Metanephros (tissue), 1 donor: ENCODE data around the gene CHMP1A. TPM values are rescaled to one million over a fixed set of nuclear protein-coding genes. Genes with fewer than 3 reads are reported as not detected.

Source experiments
- total RNA-seq: library from RNA; depleted of rRNA; stranded (reverse); fragments of >200 nt; gene quantifications from one replicate; pipeline ENCODE4 v1.2.3, GENCODE V29; 2014

The CHMP1A gene
- total RNA-seq, result 58.0 TPM

DNA sequence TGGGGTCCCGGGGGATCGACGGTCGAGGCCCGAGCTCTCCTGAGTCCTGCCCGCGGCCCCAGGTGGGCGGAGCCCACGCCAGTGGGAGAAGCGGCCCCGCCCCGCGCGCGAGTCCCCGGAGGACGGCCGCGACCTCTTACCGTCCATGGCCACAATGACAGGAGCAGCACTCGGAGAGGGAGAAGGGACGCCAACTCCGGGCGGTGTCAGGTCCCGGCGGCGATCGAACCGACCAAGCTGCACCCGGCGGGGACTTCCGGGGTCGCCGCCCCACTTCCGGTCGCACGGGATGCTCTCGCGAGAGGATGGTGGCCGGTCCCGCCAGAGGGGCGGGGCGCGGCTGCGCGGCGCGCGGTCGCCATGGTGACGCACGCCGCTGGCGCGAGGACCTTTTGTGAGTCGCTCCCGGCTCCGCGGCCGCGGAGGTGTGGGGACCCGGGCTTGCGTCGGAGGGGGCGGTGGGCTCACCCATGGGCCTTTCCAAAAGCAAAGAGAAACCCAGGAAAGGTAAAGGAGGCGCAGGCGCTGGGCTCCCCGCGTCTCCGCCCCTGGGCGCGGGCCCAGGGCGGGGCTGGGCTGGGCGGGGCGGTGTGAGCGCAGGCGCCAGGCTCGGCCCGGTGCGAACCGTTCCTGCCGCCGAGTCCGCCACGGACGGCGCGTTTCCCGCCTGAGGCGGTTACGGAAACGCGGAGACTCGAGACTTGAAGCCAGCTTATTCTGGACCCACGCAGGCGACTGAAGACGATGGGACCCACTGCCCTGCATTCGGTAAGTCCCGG, at the start of gene CHMP1A, which contains the start of gene SPATA33:
CHMP1A (minus strand) TSS at position 267 of the 779 bp plus-strand sequence; CDS start at position 147, 120 bp downstream.
SPATA33 (plus strand) TSS at position 395 of the 779 bp plus-strand sequence; CDS start at position 471, 76 bp downstream.

DNA sequence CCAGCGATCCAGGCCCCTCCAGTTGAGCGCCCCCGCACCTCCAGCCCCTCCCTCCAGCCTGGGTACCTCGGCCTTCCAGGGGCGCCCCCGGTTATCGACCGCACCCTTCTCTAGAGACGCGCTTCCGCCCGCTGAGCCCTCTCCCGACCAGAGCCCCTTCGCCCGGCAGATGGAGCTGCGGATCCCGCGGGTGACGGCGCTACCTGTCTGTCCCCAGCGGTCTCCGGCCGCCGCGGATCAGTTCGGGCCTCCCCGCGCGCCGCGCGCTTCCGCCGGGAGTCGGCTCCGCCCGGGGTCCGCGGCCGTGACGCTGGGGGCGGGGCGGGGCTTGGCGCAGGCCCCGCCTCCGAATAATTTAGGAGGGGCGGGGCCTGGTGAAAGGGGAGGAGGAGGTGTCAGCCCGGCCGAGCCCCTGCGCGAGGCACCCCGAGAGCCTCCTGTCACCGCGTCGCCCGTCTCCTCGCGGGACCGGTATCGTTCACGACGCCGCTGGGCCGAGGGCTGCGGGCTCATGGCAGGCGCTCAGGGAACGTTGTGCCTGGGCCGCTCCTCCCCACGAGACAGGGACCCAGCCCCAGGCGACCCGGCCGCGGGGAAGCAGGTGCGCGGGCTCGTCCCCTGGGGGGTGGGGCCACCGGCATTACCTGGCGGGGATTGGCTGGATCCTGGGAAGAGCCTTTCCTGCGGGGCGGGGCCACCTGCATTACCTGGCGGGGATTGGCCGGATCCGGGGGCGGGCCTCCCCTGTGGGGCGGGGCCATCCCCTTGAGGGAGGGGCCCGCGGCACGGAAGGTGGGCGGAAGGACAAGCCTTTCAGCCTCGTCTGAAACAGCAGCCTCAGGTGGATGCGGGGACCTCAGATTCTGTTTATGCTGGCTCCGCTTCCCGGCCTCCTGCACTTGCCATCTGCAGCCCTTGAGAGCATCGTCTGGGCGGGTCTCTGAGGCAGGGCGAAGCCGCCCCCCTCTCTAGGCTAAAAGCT, 44.2 kb upstream of the CHMP1A start, which contains the start of gene SPATA2L:
SPATA2L (minus strand) TSS at position 281 of the 982 bp plus-strand sequence. CDS start 473 bp downstream, outside the sequence.

DNA sequence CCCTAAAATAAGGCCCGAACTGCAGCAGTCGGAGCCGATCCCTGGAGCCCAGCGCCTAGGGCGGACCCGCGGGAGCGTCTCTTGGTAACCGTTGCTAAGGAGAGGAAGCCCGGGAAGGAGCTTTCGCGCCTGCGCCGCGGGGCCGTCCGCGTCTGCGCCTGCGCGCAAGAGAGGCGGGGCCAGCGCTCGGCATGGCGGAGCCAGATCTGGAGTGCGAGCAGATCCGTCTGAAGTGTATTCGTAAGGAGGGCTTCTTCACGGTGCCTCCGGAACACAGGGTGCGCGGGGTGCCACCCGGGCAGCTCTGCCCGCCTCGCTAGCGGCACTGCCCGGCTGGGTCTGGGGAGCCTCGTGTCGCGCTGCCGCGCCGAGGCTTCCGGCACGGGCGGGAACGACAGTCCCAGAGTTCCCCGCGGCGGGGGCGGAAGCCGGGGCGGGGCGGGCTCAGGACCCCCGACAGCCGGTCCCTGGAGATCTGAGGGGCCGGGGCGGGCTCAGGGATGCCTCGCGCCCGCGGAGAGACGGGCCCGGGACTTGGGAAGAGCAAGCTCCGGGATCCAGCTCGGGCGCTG, 29.1 kb upstream of the CHMP1A start, which contains the start of gene CDK10:
CDK10 (plus strand) TSS at position 170 of the 572 bp plus-strand sequence; CDS start at position 192, 22 bp downstream.

DNA sequence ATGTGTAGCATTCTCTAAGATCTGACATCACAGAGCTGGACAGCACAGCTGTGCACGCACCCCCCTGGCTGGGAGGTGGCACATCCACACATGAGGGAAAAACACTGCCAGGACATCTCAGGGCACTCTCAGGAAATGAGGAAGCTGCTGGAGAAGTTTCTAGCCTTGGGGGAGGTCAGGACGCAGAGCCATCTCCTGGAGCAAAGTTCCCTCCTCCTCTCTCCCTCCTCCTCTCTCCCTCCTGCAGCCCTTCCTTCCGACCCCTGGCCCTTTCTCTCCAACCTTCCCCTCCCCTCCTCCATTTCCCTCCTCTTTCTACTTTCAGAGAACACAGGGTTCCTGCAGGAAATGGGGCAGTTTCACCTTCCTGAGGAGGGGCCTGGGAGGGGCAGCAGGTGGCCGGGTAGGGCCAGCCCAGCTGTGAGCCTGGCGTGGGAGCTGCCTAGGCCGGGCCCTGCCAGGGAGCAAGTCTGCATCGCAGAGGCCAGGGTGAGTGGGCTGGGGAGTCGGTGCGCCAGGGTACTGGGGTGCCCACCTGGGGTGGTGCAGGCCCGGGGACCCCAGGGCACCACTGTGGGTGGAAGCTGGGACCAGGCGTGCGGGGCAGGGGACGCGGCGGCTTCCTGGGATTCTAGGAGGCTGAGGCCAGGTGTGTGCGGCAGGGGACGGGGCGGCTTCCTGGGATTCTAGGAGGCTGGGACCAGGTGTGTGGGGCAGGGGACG, 44.1 kb downstream of the CHMP1A start, which contains the start of gene DPEP1:
DPEP1 (plus strand) TSS at position 412 of the 723 bp plus-strand sequence. CDS start 16,769 bp downstream, outside the sequence.

Other genes with a start within 250 kb of the CHMP1A start
- gene ANKRD11, start 167.1 kb downstream of the CHMP1A start, total RNA-seq, result 110 TPM
- 165 TPM for gene SPG7, start 149.3 kb downstream of the CHMP1A start, total RNA-seq
- gene RPL13, start 97.0 kb downstream of the CHMP1A start, total RNA-seq, result 5,169 TPM
- 2.5 TPM for gene CPNE7, start 82.0 kb downstream of the CHMP1A start, total RNA-seq
- 42.4 TPM for gene DPEP1, start 44.1 kb downstream of the CHMP1A start, total RNA-seq
- 10.5 TPM for gene SPATA33, start 128 bp upstream of the CHMP1A start, total RNA-seq
- 64.4 TPM for gene CDK10, start 29.0 kb upstream of the CHMP1A start, total RNA-seq
- gene SPATA2L, start 44.0 kb upstream of the CHMP1A start, total RNA-seq, result 14.5 TPM
- 9.9 TPM for gene VPS9D1, start 63.2 kb upstream of the CHMP1A start, total RNA-seq
- gene ZNF276, start 63.8 kb upstream of the CHMP1A start, total RNA-seq, result 29.6 TPM
- gene FANCA, start 158.9 kb upstream of the CHMP1A start, total RNA-seq, result 20.0 TPM
- 7.9 TPM for gene SPIRE2, start 170.8 kb upstream of the CHMP1A start, total RNA-seq
- 141 TPM for gene TCF25, start 215.9 kb upstream of the CHMP1A start, total RNA-seq